PC-3 (cell line): ENCODE measurements around the gene PCCA.

Experiments used
- EZH2phosphoT487 ChIP-seq: fragments of 300-600 bp; sonication (generic); IDR thresholded peaks from 2 replicates; pipeline ENCODE4 v1.6.1; 2018; ENCODE audit warnings: mild to moderate bottlenecking, antibody characterized with exemption, low read length, borderline replicate concordance
- TF ChIP-seq, protein P1 (sequence below): fragments of 300-600 bp; sonication (generic); conservative IDR thresholded peaks from 2 replicates; pipeline ENCODE4 v1.5.1; 2017; ENCODE audit warnings: antibody characterized with exemption, low read depth, mild to moderate bottlenecking, low read length

- TF ChIP-seq, protein P1, sequence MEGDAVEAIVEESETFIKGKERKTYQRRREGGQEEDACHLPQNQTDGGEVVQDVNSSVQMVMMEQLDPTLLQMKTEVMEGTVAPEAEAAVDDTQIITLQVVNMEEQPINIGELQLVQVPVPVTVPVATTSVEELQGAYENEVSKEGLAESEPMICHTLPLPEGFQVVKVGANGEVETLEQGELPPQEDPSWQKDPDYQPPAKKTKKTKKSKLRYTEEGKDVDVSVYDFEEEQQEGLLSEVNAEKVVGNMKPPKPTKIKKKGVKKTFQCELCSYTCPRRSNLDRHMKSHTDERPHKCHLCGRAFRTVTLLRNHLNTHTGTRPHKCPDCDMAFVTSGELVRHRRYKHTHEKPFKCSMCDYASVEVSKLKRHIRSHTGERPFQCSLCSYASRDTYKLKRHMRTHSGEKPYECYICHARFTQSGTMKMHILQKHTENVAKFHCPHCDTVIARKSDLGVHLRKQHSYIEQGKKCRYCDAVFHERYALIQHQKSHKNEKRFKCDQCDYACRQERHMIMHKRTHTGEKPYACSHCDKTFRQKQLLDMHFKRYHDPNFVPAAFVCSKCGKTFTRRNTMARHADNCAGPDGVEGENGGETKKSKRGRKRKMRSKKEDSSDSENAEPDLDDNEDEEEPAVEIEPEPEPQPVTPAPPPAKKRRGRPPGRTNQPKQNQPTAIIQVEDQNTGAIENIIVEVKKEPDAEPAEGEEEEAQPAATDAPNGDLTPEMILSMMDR = no peak
- TF ChIP-seq EZH2phosphoT487 = no peak
Measured at GRCh38 chr13:100300243-100300642, 211.3 kb downstream of the PCCA start.
